ENCODE results near the gene DIPK1A.

DNA sequence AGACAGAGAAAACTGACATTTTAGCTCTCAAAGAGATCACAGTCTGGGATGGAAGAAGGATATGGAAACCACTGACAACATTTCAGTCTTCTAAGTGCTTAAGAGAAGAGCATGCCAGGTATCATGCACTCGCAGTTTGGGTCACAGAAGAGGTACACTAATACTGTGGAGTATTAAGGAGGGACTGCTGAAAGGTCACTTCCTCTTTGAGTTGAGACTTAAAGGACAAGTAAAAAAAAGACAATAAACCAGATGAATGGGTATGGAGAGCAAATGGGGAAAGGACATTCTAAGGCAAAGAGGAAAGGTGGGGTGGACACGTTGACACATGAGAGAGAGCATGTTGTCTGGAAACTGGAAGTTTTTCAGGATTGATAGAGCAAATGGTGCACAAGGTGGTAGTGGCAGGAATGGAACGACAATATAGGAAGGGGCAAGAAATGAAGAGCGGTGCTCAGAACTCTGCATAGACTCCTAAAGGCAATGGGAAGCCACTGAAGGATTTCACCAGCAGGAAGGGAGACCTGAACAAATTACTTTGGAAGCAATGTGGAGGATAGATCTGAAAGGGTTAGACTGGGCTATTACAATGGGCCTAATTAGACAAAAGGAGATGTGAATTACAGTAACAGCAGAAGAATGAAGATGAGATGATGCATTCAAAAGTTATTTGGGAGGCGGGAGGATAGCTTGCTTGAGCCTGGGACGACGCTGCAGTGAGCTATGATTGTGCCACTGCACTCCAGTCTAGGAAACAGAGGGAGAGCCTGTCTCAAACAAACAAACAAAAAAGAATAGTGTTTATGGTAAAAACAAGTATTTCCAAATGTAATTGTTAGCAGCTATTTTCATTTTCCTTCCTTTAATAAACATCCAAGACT, 11.1 kb downstream of the DIPK1A start:
- TF ChIP-seq, protein P1, sequence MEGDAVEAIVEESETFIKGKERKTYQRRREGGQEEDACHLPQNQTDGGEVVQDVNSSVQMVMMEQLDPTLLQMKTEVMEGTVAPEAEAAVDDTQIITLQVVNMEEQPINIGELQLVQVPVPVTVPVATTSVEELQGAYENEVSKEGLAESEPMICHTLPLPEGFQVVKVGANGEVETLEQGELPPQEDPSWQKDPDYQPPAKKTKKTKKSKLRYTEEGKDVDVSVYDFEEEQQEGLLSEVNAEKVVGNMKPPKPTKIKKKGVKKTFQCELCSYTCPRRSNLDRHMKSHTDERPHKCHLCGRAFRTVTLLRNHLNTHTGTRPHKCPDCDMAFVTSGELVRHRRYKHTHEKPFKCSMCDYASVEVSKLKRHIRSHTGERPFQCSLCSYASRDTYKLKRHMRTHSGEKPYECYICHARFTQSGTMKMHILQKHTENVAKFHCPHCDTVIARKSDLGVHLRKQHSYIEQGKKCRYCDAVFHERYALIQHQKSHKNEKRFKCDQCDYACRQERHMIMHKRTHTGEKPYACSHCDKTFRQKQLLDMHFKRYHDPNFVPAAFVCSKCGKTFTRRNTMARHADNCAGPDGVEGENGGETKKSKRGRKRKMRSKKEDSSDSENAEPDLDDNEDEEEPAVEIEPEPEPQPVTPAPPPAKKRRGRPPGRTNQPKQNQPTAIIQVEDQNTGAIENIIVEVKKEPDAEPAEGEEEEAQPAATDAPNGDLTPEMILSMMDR (IDR thresholded peaks at IDR 0.05), result no peak
- TF ChIP-seq, protein P2, sequence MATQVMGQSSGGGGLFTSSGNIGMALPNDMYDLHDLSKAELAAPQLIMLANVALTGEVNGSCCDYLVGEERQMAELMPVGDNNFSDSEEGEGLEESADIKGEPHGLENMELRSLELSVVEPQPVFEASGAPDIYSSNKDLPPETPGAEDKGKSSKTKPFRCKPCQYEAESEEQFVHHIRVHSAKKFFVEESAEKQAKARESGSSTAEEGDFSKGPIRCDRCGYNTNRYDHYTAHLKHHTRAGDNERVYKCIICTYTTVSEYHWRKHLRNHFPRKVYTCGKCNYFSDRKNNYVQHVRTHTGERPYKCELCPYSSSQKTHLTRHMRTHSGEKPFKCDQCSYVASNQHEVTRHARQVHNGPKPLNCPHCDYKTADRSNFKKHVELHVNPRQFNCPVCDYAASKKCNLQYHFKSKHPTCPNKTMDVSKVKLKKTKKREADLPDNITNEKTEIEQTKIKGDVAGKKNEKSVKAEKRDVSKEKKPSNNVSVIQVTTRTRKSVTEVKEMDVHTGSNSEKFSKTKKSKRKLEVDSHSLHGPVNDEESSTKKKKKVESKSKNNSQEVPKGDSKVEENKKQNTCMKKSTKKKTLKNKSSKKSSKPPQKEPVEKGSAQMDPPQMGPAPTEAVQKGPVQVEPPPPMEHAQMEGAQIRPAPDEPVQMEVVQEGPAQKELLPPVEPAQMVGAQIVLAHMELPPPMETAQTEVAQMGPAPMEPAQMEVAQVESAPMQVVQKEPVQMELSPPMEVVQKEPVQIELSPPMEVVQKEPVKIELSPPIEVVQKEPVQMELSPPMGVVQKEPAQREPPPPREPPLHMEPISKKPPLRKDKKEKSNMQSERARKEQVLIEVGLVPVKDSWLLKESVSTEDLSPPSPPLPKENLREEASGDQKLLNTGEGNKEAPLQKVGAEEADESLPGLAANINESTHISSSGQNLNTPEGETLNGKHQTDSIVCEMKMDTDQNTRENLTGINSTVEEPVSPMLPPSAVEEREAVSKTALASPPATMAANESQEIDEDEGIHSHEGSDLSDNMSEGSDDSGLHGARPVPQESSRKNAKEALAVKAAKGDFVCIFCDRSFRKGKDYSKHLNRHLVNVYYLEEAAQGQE (IDR thresholded peaks at IDR 0.05; ENCODE audit: insufficient read depth in 1 of 2, low read depth in 2 of 2, low read length in 1 of 2), result no peak
- no peak for TF ChIP-seq SIN3A (IDR thresholded peaks at IDR 0.05; ENCODE audit: borderline replicate concordance, insufficient read depth, low read depth, low read length)
- no peak for TF ChIP-seq POLR2AphosphoS5 (IDR thresholded peaks at IDR 0.05; ENCODE audit: low read depth, low read length)

Data from Panc1 (cell line).